ENCODE results near the gene IP6K1. TPM values are rescaled to one million over a fixed set of nuclear protein-coding genes. Genes with fewer than 3 reads are reported as not detected.

IP6K1 gene
- polyA plus RNA-seq, 1 donor (not counting 4 experiments of a cell fraction or from before 2014, with no cell fraction given), result 24.5 TPM

GRCh38 chr3:49787536-49787935, 1.2 kb upstream of the IP6K1 start:
- H3K79me2 ChIP-seq (ENCODE audit: control insufficient read depth, insufficient read depth, low read length), result peaks cover 28% of the 10 kb centered on the region
- no peak overlapping the region for H3K27ac ChIP-seq (ENCODE audit: control insufficient read depth, insufficient read depth, low read length)
- H3K4me3 ChIP-seq (ENCODE audit: control insufficient read depth in 2 of 3, extremely low read depth in 1 of 3, insufficient read depth in 2 of 3, low read depth in 1 of 3, low read length in 3 of 3), result no peak overlapping the region
- H2AFZ ChIP-seq (ENCODE audit: control insufficient read depth, low read length), result no peak overlapping the region
- no peak overlapping the region for H3K9ac ChIP-seq (ENCODE audit: control insufficient read depth, extremely low read depth, insufficient read depth, low read length)
- no peaks in the 10 kb centered on the region for H3K9me3 ChIP-seq (ENCODE audit: control insufficient read depth, low read depth, low read length)
- no peaks in the 10 kb centered on the region for H3K27me3 ChIP-seq (ENCODE audit: control insufficient read depth, extremely low read depth, insufficient read depth, low read length)
- no peaks in the 10 kb centered on the region for H3K9me1 ChIP-seq (ENCODE audit: control insufficient read depth, extremely low read depth, insufficient read depth, low read length)
- dilution Hi-C loops (cut with MboI; ENCODE audit: extremely low pct_ligation_motif_present, low sequenced_read_pairs), result no loop called here
- DNase-seq (ENCODE audit: low read depth, low spot score) (no peak), FAIRE-seq (no peak)
- peaks cover 0 to 6% of the 10 kb centered on the region in 2 experiments for H3K36me3 ChIP-seq (ENCODE audit: control insufficient read depth in 2 of 2, extremely low read depth in 1 of 2, insufficient read depth in 2 of 2, low read length in 2 of 2)
- no peaks in the 10 kb centered on the region for H4K20me1 ChIP-seq (ENCODE audit: control insufficient read depth, extremely low read depth, insufficient read depth, low read length)
- no peak overlapping the region for H3K4me2 ChIP-seq (ENCODE audit: control insufficient read depth, extremely low read depth, insufficient read depth, low read depth, low read length)
- TF ChIP-seq CTCF (optimal IDR thresholded peaks at IDR 0.05 in 1 of 3, IDR thresholded peaks at IDR 0.05 in 1 of 3, conservative IDR thresholded peaks at IDR 0.05 in 1 of 3; ENCODE audit: extremely low read depth in 1 of 3, insufficient read depth in 2 of 3, low read length in 3 of 3) (no peak), EZH2 (IDR thresholded peaks at IDR 0.05; ENCODE audit: low read length) (no peak)
- peaks cover 12% of the 10 kb centered on the region for H3K4me1 ChIP-seq (ENCODE audit: control insufficient read depth, extremely low read depth, insufficient read depth, low read length)

GRCh38 chr3:49787182-49787464, 781 bp upstream of the IP6K1 start:
- peak overlapping the region in 1 of 3 experiments; percentile 97 for H3K4me3 ChIP-seq (ENCODE audit: control insufficient read depth in 2 of 3, extremely low read depth in 1 of 3, insufficient read depth in 2 of 3, low read depth in 1 of 3, low read length in 3 of 3)
- no peaks in the 10 kb centered on the region for H4K20me1 ChIP-seq (ENCODE audit: control insufficient read depth, extremely low read depth, insufficient read depth, low read length)
- peak; percentile 53 for DNase-seq (ENCODE audit: low read depth, low spot score)
- no peaks in the 10 kb centered on the region for H3K9me1 ChIP-seq (ENCODE audit: control insufficient read depth, extremely low read depth, insufficient read depth, low read length)
- H3K79me2 ChIP-seq (ENCODE audit: control insufficient read depth, insufficient read depth, low read length), result peaks cover 31% of the 10 kb centered on the region
- TF ChIP-seq EZH2 (IDR thresholded peaks at IDR 0.05; ENCODE audit: low read length) (no peak), CTCF (optimal IDR thresholded peaks at IDR 0.05 in 1 of 3, IDR thresholded peaks at IDR 0.05 in 1 of 3, conservative IDR thresholded peaks at IDR 0.05 in 1 of 3; ENCODE audit: extremely low read depth in 1 of 3, insufficient read depth in 2 of 3, low read length in 3 of 3) (no peak)
- H3K9ac ChIP-seq (ENCODE audit: control insufficient read depth, extremely low read depth, insufficient read depth, low read length), result peak overlapping the region; percentile 91
- peak overlapping the region; percentile 94 for H3K4me2 ChIP-seq (ENCODE audit: control insufficient read depth, extremely low read depth, insufficient read depth, low read depth, low read length)
- H3K4me1 ChIP-seq (ENCODE audit: control insufficient read depth, extremely low read depth, insufficient read depth, low read length), result peaks cover 12% of the 10 kb centered on the region
- H2AFZ ChIP-seq (ENCODE audit: control insufficient read depth, low read length), result no peak overlapping the region
- FAIRE-seq, result no peak
- peaks cover 0 to 8% of the 10 kb centered on the region in 2 experiments for H3K36me3 ChIP-seq (ENCODE audit: control insufficient read depth in 2 of 2, extremely low read depth in 1 of 2, insufficient read depth in 2 of 2, low read length in 2 of 2)
- no peaks in the 10 kb centered on the region for H3K27me3 ChIP-seq (ENCODE audit: control insufficient read depth, extremely low read depth, insufficient read depth, low read length)
- dilution Hi-C loops (cut with MboI; ENCODE audit: extremely low pct_ligation_motif_present, low sequenced_read_pairs), result no loop called here
- H3K27ac ChIP-seq (ENCODE audit: control insufficient read depth, insufficient read depth, low read length), result peak overlapping the region; percentile 96
- H3K9me3 ChIP-seq (ENCODE audit: control insufficient read depth, low read depth, low read length), result no peaks in the 10 kb centered on the region
